ENCODE results near the gene DDIT3. TPM values are rescaled to one million over a fixed set of nuclear protein-coding genes. Genes with fewer than 3 reads are reported as not detected.
A peak's percentile ranks its signal among the peaks of the same experiment; 100 is the strongest.

DDIT3 gene
- total RNA-seq, 2 donors from 2014 or later = 9.9 to 12.4 TPM

DNA sequence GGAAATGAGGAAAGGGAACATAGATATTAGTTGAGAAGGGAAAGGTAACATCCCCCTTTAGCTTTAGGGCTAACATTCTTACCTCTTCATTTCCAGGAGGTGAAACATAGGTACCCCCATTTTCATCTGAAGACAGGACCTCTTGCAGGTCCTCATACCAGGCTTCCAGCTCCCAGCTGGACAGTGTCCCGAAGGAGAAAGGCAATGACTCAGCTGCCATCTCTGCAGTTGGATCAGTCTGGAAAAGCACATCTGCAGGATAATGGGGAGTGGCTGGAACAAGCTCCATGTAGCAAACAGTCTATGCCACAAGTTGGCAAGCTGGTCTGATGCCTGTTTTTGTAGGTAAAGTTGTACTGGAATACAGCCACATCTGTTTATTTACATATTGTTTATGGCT, 3.1 kb downstream of the DDIT3 start:
- H3K27me3 Mint-ChIP-seq (ENCODE audit: insufficient read depth) = no peaks in the 10 kb centered on the region
- H3K27ac Mint-ChIP-seq = peak overlapping the region; percentile 79
- DNase-seq = no peak
- H3K4me1 Mint-ChIP-seq = peaks cover 45% of the 10 kb centered on the region
- Histone ChIP-seq H3K27ac (ENCODE audit: low read depth, low read length) (no peak overlapping the region), H3K9me3 (ENCODE audit: control insufficient read depth, low read length) (no peaks in the 10 kb centered on the region), H3K27me3 (ENCODE audit: control insufficient read depth, insufficient read depth, low read length, poor library complexity, severe bottlenecking) (no peaks in the 10 kb centered on the region), H3K9ac (ENCODE audit: extremely low read depth, low read length, poor library complexity, severe bottlenecking) (no peak overlapping the region), H3K4me1 (ENCODE audit: control insufficient read depth, insufficient read depth, low read length) (peaks cover 14% of the 10 kb centered on the region), H3K36me3 (ENCODE audit: control insufficient read depth, insufficient read depth, low read length) (peaks cover 69% of the 10 kb centered on the region), H3K4me3 (ENCODE audit: low read length) (no peak overlapping the region)
- no peak for TF ChIP-seq CTCF (conservative IDR thresholded peaks at IDR 0.05)
- 90 to 97% methylated on average over 1 of the region's 1 CpG for WGBS, 2 experiments (ENCODE audit: insufficient coverage in 1 of 2, insufficient read length in 1 of 2)
- no peaks in the 10 kb centered on the region for H3K9me3 Mint-ChIP-seq
- H3K36me3 Mint-ChIP-seq (ENCODE audit: low read depth) = peaks cover 64% of the 10 kb centered on the region
- no peak overlapping the region for H3K4me3 Mint-ChIP-seq

DNA sequence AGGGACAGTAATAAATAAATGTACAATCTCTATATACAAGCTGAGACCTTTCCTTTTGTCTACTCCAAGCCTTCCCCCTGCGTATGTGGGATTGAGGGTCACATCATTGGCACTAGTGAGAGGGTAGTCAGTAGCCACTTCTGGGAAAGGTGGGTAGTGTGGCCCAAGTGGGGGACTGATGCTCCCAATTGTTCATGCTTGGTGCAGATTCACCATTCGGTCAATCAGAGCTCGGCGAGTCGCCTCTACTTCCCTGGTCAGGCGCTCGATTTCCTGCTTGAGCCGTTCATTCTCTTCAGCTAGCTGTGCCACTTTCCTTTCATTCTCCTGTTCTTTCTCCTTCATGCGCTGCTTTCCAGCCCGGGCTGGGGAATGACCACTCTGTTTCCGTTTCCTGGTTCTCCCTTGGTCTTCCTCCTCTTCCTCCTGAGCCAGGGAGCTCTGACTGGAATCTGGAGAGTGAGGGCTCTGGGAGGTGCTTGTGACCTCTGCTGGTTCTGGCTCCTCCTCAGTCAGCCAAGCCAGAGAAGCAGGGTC, 3.6 kb downstream of the DDIT3 start:
- Histone ChIP-seq H3K9ac (ENCODE audit: extremely low read depth, low read length, poor library complexity, severe bottlenecking) (no peak overlapping the region), H3K4me3 (ENCODE audit: low read length) (no peak overlapping the region), H3K4me1 (ENCODE audit: control insufficient read depth, insufficient read depth, low read length) (peaks cover 14% of the 10 kb centered on the region), H3K27me3 (ENCODE audit: control insufficient read depth, insufficient read depth, low read length, poor library complexity, severe bottlenecking) (no peaks in the 10 kb centered on the region), H3K36me3 (ENCODE audit: control insufficient read depth, insufficient read depth, low read length) (peaks cover 74% of the 10 kb centered on the region), H3K27ac (ENCODE audit: low read depth, low read length) (no peak overlapping the region), H3K9me3 (ENCODE audit: control insufficient read depth, low read length) (no peaks in the 10 kb centered on the region)
- 92 to 97% methylated on average over 9 to 11 of the region's 11 CpGs for WGBS, 2 experiments (ENCODE audit: insufficient coverage in 1 of 2, insufficient read length in 1 of 2)
- DNase-seq = no peak
- H3K4me3 Mint-ChIP-seq = no peak overlapping the region
- TF ChIP-seq CTCF (conservative IDR thresholded peaks at IDR 0.05) = no peak
- H3K4me1 Mint-ChIP-seq = peaks cover 40% of the 10 kb centered on the region
- H3K36me3 Mint-ChIP-seq (ENCODE audit: low read depth) = peaks cover 69% of the 10 kb centered on the region
- peak overlapping the region; percentile 58 for H3K27ac Mint-ChIP-seq
- no peaks in the 10 kb centered on the region for H3K9me3 Mint-ChIP-seq
- no peaks in the 10 kb centered on the region for H3K27me3 Mint-ChIP-seq (ENCODE audit: insufficient read depth)

- Histone ChIP-seq H3K9ac (ENCODE audit: extremely low read depth, low read length, poor library complexity, severe bottlenecking) (no peak overlapping the region), H3K9me3 (ENCODE audit: control insufficient read depth, low read length) (no peaks in the 10 kb centered on the region), H3K4me1 (ENCODE audit: control insufficient read depth, insufficient read depth, low read length) (peaks cover 10% of the 10 kb centered on the region), H3K27ac (ENCODE audit: low read depth, low read length) (no peak overlapping the region), H3K27me3 (ENCODE audit: control insufficient read depth, insufficient read depth, low read length, poor library complexity, severe bottlenecking) (no peaks in the 10 kb centered on the region), H3K4me3 (ENCODE audit: low read length) (no peak overlapping the region), H3K36me3 (ENCODE audit: control insufficient read depth, insufficient read depth, low read length) (peaks cover 80% of the 10 kb centered on the region)
- DNase-seq = no peak
- Mint-ChIP-seq H3K27me3 (ENCODE audit: insufficient read depth) (no peaks in the 10 kb centered on the region), H3K4me1 (peaks cover 37% of the 10 kb centered on the region), H3K9me3 (no peaks in the 10 kb centered on the region), H3K27ac (peak overlapping the region; percentile 58), H3K36me3 (ENCODE audit: low read depth) (peaks cover 75% of the 10 kb centered on the region), H3K4me3 (no peak overlapping the region)
- no peak for TF ChIP-seq CTCF (conservative IDR thresholded peaks at IDR 0.05)
- WGBS, 2 experiments (ENCODE audit: insufficient coverage in 1 of 2, insufficient read length in 1 of 2) = 91 to 97% methylated on average over 6 to 11 of the region's 11 CpGs
Observed at GRCh38 chr12:57515934-57516541, 4.3 kb downstream of the DDIT3 start.

Data from endodermal cell (in vitro differentiated cells).